Measurements from ENCODE around the gene CAPRIN2. TPM values are rescaled to one million over a fixed set of nuclear protein-coding genes. Genes with fewer than 3 reads are reported as not detected.
A peak's percentile ranks its signal among the peaks of the same experiment; 100 is the strongest.

CAPRIN2 gene
- total RNA-seq (17.2 and 20.3 TPM in 2 replicates), polyA plus RNA-seq (10.4 and 10.8 TPM in 2 replicates), polyA minus RNA-seq (ENCODE audit: low replicate concordance) (2.7 TPM in 1 of 2 replicates, not detected in the other)
- polyA plus RNA-seq (2012) = 6.9 and 8.2 TPM in 2 replicates

GRCh38 chr12:30754750-30755394, at the start of gene CAPRIN2:
CAPRIN2 (minus strand) TSS chr12:30754951; CDS start chr12:30753520, 1,431 bp downstream.
- H3K9me3 ChIP-seq (ENCODE audit: control insufficient read depth, insufficient read depth, low read depth, low read length) = no peaks in the 10 kb centered on the region
- H4K20me1 ChIP-seq (ENCODE audit: control insufficient read depth, extremely low read depth, insufficient read depth, low read length) = no peaks in the 10 kb centered on the region
- peak within 1 kb of the TSS; percentile 89 for H3K4me2 ChIP-seq (ENCODE audit: extremely low read depth, insufficient read depth, low read length)
- TF ChIP-seq, protein P1, sequence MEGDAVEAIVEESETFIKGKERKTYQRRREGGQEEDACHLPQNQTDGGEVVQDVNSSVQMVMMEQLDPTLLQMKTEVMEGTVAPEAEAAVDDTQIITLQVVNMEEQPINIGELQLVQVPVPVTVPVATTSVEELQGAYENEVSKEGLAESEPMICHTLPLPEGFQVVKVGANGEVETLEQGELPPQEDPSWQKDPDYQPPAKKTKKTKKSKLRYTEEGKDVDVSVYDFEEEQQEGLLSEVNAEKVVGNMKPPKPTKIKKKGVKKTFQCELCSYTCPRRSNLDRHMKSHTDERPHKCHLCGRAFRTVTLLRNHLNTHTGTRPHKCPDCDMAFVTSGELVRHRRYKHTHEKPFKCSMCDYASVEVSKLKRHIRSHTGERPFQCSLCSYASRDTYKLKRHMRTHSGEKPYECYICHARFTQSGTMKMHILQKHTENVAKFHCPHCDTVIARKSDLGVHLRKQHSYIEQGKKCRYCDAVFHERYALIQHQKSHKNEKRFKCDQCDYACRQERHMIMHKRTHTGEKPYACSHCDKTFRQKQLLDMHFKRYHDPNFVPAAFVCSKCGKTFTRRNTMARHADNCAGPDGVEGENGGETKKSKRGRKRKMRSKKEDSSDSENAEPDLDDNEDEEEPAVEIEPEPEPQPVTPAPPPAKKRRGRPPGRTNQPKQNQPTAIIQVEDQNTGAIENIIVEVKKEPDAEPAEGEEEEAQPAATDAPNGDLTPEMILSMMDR (conservative IDR thresholded peaks at IDR 0.05 in 1 of 2, IDR thresholded peaks at IDR 0.05 in 1 of 2; ENCODE audit: low read depth in 1 of 2, low read length in 2 of 2) = peak in 1 of 2 donors; percentile 23
- TF ChIP-seq EZH2 (IDR thresholded peaks at IDR 0.05; ENCODE audit: low read length, missing control alignments) = no peak
- DNase-seq (ENCODE audit: low read depth in 2 of 2) = peak; percentile 94 to 96
- peaks cover 6% of the 10 kb centered on the region for H3K4me1 ChIP-seq (ENCODE audit: control insufficient read depth, extremely low read depth, insufficient read depth, low read length)
- H3K9ac ChIP-seq (ENCODE audit: insufficient read depth, low read length) = peak within 1 kb of the TSS; percentile 60
- peaks cover 19% of the 10 kb centered on the region for H3K79me2 ChIP-seq (ENCODE audit: control insufficient read depth, insufficient read depth, low read length)
- no peaks in the 10 kb centered on the region for H3K27me3 ChIP-seq (ENCODE audit: control insufficient read depth, insufficient read depth, low read length)
- H3K4me3 ChIP-seq (replicated peaks in 1 of 4; ENCODE audit: control extremely low read depth in 1 of 4, insufficient read depth in 1 of 4, low read depth in 3 of 4, low read length in 4 of 4) = peak within 1 kb of the TSS; percentile 69 to 94 (median 79)
- peak within 1 kb of the TSS; percentile 65 for H3K27ac ChIP-seq (ENCODE audit: insufficient read depth, low read length)
- H2AFZ ChIP-seq (ENCODE audit: low read length) = peak within 1 kb of the TSS; percentile 87
- H3K36me3 ChIP-seq (ENCODE audit: control insufficient read depth, insufficient read depth, low read length) = no peaks in the 10 kb centered on the region

GRCh38 chr12:30797689-30798088, 42.9 kb upstream of the CAPRIN2 start:
- peaks cover 4% of the 10 kb centered on the region for H3K4me1 ChIP-seq (ENCODE audit: control insufficient read depth, extremely low read depth, insufficient read depth, low read length)
- H3K27me3 ChIP-seq (ENCODE audit: control insufficient read depth, insufficient read depth, low read length) = no peaks in the 10 kb centered on the region
- no peaks in the 10 kb centered on the region for H3K36me3 ChIP-seq (ENCODE audit: control insufficient read depth, insufficient read depth, low read length)
- H3K79me2 ChIP-seq (ENCODE audit: control insufficient read depth, insufficient read depth, low read length) = no peaks in the 10 kb centered on the region
- H3K27ac ChIP-seq (ENCODE audit: insufficient read depth, low read length) = no peak overlapping the region
- no peak overlapping the region for H3K4me3 ChIP-seq (replicated peaks in 1 of 4; ENCODE audit: control extremely low read depth in 1 of 4, insufficient read depth in 1 of 4, low read depth in 3 of 4, low read length in 4 of 4)
- H2AFZ ChIP-seq (ENCODE audit: low read length) = no peak overlapping the region
- DNase-seq (ENCODE audit: low read depth in 2 of 2) = no peak
- H3K9me3 ChIP-seq (ENCODE audit: control insufficient read depth, insufficient read depth, low read depth, low read length) = no peaks in the 10 kb centered on the region
- no peaks in the 10 kb centered on the region for H4K20me1 ChIP-seq (ENCODE audit: control insufficient read depth, extremely low read depth, insufficient read depth, low read length)
- H3K9ac ChIP-seq (ENCODE audit: insufficient read depth, low read length) = no peak overlapping the region
- H3K4me2 ChIP-seq (ENCODE audit: extremely low read depth, insufficient read depth, low read length) = no peak overlapping the region
- no peak for TF ChIP-seq EZH2 (IDR thresholded peaks at IDR 0.05; ENCODE audit: low read length, missing control alignments)
- TF ChIP-seq, protein P1 (conservative IDR thresholded peaks at IDR 0.05 in 1 of 2, IDR thresholded peaks at IDR 0.05 in 1 of 2; ENCODE audit: low read depth in 1 of 2, low read length in 2 of 2) = no peak

- Histone ChIP-seq H3K9ac (ENCODE audit: insufficient read depth, low read length) (no peak overlapping the region), H3K36me3 (ENCODE audit: control insufficient read depth, insufficient read depth, low read length) (no peaks in the 10 kb centered on the region), H3K4me3 (replicated peaks in 1 of 4; ENCODE audit: control extremely low read depth in 1 of 4, insufficient read depth in 1 of 4, low read depth in 3 of 4, low read length in 4 of 4) (peak overlapping the region; percentile 29 to 74 (median 56)), H3K79me2 (ENCODE audit: control insufficient read depth, insufficient read depth, low read length) (no peaks in the 10 kb centered on the region), H3K4me2 (ENCODE audit: extremely low read depth, insufficient read depth, low read length) (peak overlapping the region; percentile 55), H3K4me1 (ENCODE audit: control insufficient read depth, extremely low read depth, insufficient read depth, low read length) (peaks cover 4% of the 10 kb centered on the region), H2AFZ (ENCODE audit: low read length) (peak overlapping the region; percentile 91), H3K27ac (ENCODE audit: insufficient read depth, low read length) (peak overlapping the region; percentile 34), H3K27me3 (ENCODE audit: control insufficient read depth, insufficient read depth, low read length) (no peaks in the 10 kb centered on the region), H3K9me3 (ENCODE audit: control insufficient read depth, insufficient read depth, low read depth, low read length) (no peaks in the 10 kb centered on the region), H4K20me1 (ENCODE audit: control insufficient read depth, extremely low read depth, insufficient read depth, low read length) (no peaks in the 10 kb centered on the region)
- TF ChIP-seq EZH2 (IDR thresholded peaks at IDR 0.05; ENCODE audit: low read length, missing control alignments) = no peak
- TF ChIP-seq, protein P1 (conservative IDR thresholded peaks at IDR 0.05 in 1 of 2, IDR thresholded peaks at IDR 0.05 in 1 of 2; ENCODE audit: low read depth in 1 of 2, low read length in 2 of 2) = no peak
- peak; percentile 30 to 58 for DNase-seq (ENCODE audit: low read depth in 2 of 2)
Observed at GRCh38 chr12:30796891-30797371, 42.2 kb upstream of the CAPRIN2 start.
